Stimulated activated CD4-positive, alpha-beta T cell treated with anti-CD3 and anti-CD28 coated beads, Interleukin-12 subunit alpha, Interleukin-12 subunit beta, amount 100 ng/mL, for 24 hours (primary cell): ENCODE measurements around the gene ITPRIPL2.
A peak's percentile ranks its signal among the peaks of the same experiment; 100 is the strongest.

ENCODE experiments used
- DNase-seq, 2 experiments: peaks; one replicate each; pipeline ENCODE4 v3.0.0-alpha.2; 2020; ENCODE audit warnings: low read depth in 2 of 2

The ITPRIPL2 gene

GRCh38 chr16:19093631-19094541 lies 19.9 kb upstream of the ITPRIPL2 start:
- no peak for DNase-seq

GRCh38 chr16:19094542-19095365 lies 19.0 kb upstream of the ITPRIPL2 start:
- no peak for DNase-seq

DNA sequence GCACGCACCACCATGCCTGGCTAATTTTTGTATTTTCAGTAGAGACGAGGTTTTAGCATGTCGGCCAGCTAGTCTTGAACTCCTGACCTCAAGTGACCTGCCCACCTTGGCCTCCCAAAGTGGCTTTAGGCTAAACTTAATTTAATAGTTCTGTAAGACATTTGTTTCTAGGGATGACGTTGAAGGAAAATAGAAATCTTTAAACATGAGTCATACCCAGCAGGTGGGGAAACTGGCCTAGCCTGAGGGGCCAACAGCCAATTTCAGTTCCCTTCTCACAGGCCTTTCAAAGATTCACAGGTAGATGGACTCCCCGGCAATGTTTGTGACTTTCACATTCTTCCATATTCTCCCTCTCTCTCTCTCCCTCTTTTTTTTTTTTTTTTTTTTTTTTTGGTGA lies 18.1 kb upstream of the ITPRIPL2 start:
- no peak for DNase-seq

DNA sequence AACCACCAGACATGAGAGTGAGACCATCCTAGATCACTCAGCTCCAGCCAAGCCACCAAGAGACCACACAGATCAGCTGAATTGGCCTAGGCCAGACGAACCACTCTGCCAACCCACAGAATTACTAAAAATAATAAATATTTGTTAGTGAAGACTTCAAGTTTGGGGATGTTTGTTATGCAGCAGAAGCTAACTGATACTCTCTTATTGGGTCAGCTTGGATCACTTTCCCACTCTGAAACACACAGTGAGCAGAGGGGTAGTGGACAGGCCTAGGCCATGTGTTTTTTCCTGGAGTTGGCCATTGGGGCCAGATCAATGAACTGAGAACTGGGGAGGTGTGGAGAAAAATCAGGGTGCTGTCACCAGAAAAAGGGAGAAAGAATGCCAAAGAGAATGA lies 15.6 kb upstream of the ITPRIPL2 start:
- no peak for DNase-seq

- DNase-seq: no peak
Measured at GRCh38 chr16:19102187-19102872, 11.4 kb upstream of the ITPRIPL2 start.

- DNase-seq: no peak
Measured at GRCh38 chr16:19104607-19105006, 9.2 kb upstream of the ITPRIPL2 start.

DNA sequence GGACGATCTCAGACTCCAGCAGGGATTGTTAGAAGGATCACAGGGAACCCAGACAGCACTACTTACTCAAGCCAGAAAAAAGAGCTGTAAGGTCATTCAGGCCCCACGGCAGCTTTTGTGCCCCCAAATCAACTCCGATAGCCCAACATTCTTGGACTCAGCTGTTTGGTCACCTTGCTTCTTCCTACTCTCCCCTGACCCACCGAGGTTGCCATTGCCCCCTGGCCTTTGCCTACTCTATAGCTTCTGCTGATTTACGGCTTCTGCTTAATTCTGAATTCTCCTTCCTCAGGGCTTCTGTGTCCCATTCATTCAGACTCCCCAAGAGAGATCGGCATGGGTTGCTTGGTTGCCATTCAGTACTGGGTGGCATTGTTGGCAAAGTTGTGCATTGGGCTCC lies 8.6 kb upstream of the ITPRIPL2 start:
- DNase-seq: no peak

DNA sequence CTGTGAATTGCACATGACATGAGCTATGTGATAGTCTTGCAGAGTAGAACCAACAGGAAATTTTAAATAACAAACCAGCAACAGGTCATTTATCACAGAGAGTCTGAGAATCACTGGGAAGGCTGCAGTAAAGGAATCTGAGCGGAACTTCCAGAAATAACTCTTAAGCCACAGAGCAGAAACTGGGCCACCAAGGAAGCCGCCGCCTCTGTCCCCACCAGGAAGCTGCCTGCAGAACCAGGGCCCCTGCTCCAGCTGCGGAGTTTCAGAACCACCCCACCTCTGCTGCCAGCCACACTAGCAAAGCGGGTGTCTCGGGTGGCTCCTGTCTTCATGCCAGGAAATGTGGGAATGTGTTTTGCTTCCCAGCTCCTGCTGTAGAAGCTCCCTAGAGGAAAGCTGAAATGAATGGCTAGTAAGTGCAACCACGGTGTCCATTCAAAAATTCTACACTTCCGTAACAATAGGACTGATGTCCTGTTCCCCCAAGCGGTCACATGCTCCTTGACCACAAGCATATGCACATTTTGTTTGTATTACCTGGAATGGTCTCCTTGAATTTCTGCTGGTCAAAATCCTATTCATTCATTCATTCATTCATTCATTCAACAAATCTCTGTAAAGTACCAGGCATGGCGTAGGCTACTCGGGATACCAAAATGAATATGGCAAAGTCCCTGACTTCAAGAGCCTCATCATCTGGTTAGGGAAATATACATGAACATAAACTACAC lies 7.7 kb upstream of the ITPRIPL2 start:
- no peak for DNase-seq

- no peak for DNase-seq
Measured at GRCh38 chr16:19106625-19107020, 7.1 kb upstream of the ITPRIPL2 start.

DNA sequence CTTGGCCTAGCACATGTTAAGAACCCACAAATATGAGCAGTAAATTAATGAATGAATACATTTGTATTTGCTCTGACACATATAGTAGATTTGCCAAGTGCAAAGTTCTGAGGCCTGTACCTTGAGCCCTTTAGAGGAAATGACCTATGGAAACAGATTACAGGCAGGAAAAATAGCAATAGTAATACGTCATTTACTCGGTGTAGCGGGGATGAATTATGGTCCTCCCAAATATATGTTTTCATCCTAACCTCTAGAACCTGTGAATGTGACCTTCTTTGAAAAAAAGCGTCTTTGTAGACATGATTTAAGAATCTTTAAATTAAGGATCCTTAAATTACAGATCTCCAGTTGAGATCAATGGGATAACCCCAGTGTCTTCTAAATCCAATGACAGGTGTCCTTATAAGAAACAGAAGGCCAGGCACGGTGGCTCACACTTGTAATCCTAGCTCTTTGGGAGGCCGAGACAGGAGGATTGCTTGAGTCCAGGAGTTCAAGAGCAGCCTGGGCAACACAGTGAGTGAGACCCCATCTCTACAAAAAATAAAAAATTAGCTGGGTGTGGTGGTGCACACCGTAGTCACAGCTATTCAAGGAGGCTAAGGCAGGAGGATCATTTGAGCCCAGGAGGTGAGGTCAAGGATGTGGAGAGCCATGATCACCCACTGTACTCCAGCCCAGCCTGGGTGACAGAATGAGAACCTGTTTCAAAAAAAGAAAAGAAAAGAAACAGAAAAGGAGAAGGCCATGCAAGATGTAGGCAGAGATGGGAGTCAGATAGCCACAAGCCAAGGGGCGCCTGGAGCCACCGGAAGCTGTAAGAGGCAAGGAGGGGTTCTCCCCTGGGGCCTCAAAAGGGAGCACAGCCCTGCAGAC lies 5.1 kb upstream of the ITPRIPL2 start:
- no peak for DNase-seq

- no peak for DNase-seq
Measured at GRCh38 chr16:19109288-19109664, 4.5 kb upstream of the ITPRIPL2 start.

- DNase-seq: no peak
Measured at GRCh38 chr16:19110537-19111360, 3.0 kb upstream of the ITPRIPL2 start.

DNA sequence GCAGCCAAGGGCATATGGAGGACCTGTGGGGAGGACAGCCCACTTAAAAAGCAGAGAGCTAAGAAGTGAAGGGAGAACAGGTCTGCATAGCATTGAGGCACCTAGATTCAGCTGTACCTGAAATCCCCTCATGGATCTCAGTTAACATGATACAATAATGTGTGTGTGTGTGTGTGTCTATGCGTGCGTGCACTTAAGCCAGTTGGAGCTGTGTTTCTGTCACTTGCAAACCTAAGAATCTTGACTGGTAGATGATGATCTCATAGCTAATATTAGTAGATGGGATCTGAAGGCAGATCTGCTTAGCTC lies 1.7 kb upstream of the ITPRIPL2 start:
- no peak for DNase-seq

DNA sequence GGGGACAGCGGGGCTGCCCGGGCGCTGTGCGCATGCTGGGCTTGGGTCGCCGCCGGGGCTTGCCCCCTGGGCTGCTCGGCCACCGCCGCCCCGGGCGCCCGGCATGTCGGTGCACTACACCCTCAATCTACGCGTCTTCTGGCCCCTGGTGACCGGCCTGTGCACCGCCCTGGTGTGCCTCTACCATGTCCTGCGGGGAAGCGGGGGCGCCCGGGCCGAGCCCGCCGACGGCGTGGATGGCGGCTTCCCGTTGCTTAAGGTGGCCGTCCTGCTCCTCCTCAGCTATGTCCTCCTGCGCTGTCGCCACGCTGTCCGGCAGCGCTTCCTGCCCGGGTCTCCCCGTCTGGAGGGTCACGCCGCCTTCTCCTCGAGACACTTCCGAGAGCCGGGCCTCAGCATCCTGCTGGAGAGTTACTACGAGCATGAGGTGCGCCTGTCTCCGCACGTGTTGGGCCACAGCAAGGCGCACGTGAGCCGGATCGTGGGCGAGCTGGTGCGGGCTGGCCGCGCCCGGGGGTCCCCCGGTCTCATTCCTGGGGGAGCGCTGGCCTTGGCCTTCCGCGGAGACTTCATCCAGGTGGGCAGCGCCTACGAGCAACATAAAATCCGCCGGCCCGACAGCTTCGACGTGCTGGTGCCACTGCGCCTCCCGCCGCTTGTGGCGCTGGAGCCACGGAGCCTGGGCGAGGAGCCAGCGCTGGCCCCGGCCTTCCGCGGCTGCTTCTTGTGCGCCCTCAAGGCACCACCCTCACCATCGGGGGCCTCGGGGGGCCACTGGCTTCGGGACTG lies 789 bp downstream of the ITPRIPL2 start:
- DNase-seq: no peak

- DNase-seq: no peak
Measured at GRCh38 chr16:19115148-19116021, 1.6 kb downstream of the ITPRIPL2 start.

DNA sequence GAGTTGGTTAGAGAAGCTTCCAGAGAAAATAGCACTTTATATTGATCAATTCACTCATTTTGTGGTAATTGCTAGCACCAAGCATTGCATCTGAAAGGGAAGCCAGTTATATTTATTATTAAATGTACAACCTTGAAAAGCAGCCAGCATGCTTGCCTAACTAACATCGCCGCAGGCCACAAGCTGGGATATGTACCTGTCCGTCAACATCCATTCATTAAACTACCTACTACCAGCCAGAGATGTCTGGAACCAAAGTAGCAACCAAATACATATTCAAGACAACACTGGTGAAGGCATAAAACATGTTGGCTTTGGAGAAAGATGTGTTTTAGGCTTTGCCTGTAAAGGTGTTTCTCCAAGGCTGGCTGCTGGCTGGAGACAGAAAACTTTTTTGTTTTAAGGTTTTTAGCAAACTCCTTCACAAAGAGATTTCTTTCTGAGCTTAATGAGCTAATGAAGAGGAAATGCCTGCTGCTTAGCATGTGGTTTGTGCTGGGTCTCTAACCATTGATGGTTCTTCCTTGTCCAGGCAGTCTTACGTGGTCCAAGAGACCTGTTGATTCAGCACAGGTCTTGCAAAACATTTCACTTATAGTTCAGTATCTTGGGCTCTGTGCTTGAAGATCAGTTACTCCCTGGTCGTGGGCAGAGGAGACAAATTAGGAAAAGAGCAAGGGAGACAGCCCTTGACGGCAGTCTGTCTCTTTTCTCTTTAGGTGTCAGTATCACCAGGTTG lies 3.1 kb downstream of the ITPRIPL2 start:
- no peak for DNase-seq

GRCh38 chr16:19118938-19119431 lies 5.2 kb downstream of the ITPRIPL2 start:
- DNase-seq: peak; percentile 5 to 34
